Right ventricle myocardium superior (tissue), 1 donor: ENCODE results near the gene CAMTA1. TPM values are rescaled to one million over a fixed set of nuclear protein-coding genes. Genes with fewer than 3 reads are reported as not detected.
A peak's percentile ranks its signal among the peaks of the same experiment; 100 is the strongest.

Source experiments
- ATAC-seq: fragments of 200-7000 bp; cut with Tn5 transposase; one replicate; pipeline ENCODE4 v1.9.1; 2020; ENCODE audit warnings: mild to moderate bottlenecking; ENCODE audit not compliant: poor library complexity
- DNase-seq: peaks from one replicate; pipeline ENCODE4 v3.0.0-alpha.2; 2020
- intact Hi-C: fragments of 100-400 bp; cut with DNase I; formaldehyde crosslinking; loops from one replicate; pipeline ENCODE4 v1.11.2; 2022
- total RNA-seq: library from RNA; stranded (reverse); fragmentation: NEBNext Ultra II Directional; extraction: Animal tissue kit (Norgen Biotek cat#: 25700); gene quantifications from one replicate; pipeline ENCODE4 v1.2.1, GENCODE V29; 2021
- donor health status: DM: no; HTN: yes; CAD: no; lungs with severe emphysema.

Gene CAMTA1
- total RNA-seq, 1 donor from 2014 or later, result 153 TPM

GRCh38 chr1:7050751-7051665 lies 265.8 kb downstream of the CAMTA1 start:
- no peak for ATAC-seq
- intact Hi-C loops, result no loop called here
- DNase-seq, result no peak

- no peak for DNase-seq
- no peak for ATAC-seq
- intact Hi-C loops, result no loop called here
These were observed 267.4 kb downstream of the CAMTA1 start for GRCh38 chr1:7052701-7053100.

- intact Hi-C loops, result no loop called here
- ATAC-seq, result no peak
- no peak for DNase-seq
These were observed 275.5 kb downstream of the CAMTA1 start for GRCh38 chr1:7060745-7061144.

GRCh38 chr1:7062346-7063061 lies 277.2 kb downstream of the CAMTA1 start:
- no peak for ATAC-seq
- DNase-seq, result no peak
- intact Hi-C loops, result no loop called here

- intact Hi-C loops, result no loop called here
- ATAC-seq (no peak), DNase-seq (no peak)
These were observed 278.7 kb downstream of the CAMTA1 start for GRCh38 chr1:7063981-7064380.

- intact Hi-C loops, result loop anchor here (5.0 kb wide), 1 partner anchor 346 kb away; no protein-coding TSS in a partner anchor
- no peak for DNase-seq
- no peak for ATAC-seq
These were observed 283.3 kb downstream of the CAMTA1 start for GRCh38 chr1:7068552-7068951.

GRCh38 chr1:7069931-7070330 lies 284.7 kb downstream of the CAMTA1 start:
- DNase-seq, result no peak
- intact Hi-C loops, result loop anchor here (5.0 to 10.0 kb wide), 4 partner anchors 73 to 348 kb away; no protein-coding TSS in a partner anchor
- ATAC-seq, result peak; percentile 48

- DNase-seq (peak; percentile 52), ATAC-seq (peak; percentile 91)
- intact Hi-C loops, result loop anchor here (5.0 to 10.0 kb wide), 3 partner anchors 73 to 278 kb away; no protein-coding TSS in a partner anchor
These were observed 285.3 kb downstream of the CAMTA1 start for GRCh38 chr1:7070389-7071029.

- intact Hi-C loops, result loop anchor here (10.0 kb wide), 1 partner anchor 129 kb away; no protein-coding TSS in a partner anchor
- ATAC-seq (no peak), DNase-seq (no peak)
These were observed 290.9 kb downstream of the CAMTA1 start for GRCh38 chr1:7076117-7076516.

- intact Hi-C loops, result loop anchor here (10.0 kb wide), 1 partner anchor 128 kb away; no protein-coding TSS in a partner anchor
- DNase-seq, result no peak
- ATAC-seq, result no peak
These were observed 291.3 kb downstream of the CAMTA1 start for GRCh38 chr1:7076572-7076971.

- intact Hi-C loops, result loop anchor here (10.0 kb wide), 1 partner anchor 128 kb away; no protein-coding TSS in a partner anchor
- no peak for ATAC-seq
- no peak for DNase-seq
These were observed 291.9 kb downstream of the CAMTA1 start for GRCh38 chr1:7077136-7077535.

- no peak for DNase-seq
- no peak for ATAC-seq
- intact Hi-C loops, result loop anchor here (10.0 kb wide), 1 partner anchor 127 kb away; no protein-coding TSS in a partner anchor
These were observed 292.7 kb downstream of the CAMTA1 start for GRCh38 chr1:7077970-7078369.

- intact Hi-C loops, result loop anchor here (10.0 kb wide), 1 partner anchor 125 kb away; no protein-coding TSS in a partner anchor
- DNase-seq, result no peak
- no peak for ATAC-seq
These were observed 294.4 kb downstream of the CAMTA1 start for GRCh38 chr1:7079637-7080036.

GRCh38 chr1:7084232-7084894 lies 299.1 kb downstream of the CAMTA1 start:
- intact Hi-C loops, result no loop called here
- ATAC-seq (no peak), DNase-seq (no peak)

- DNase-seq, result no peak
- intact Hi-C loops, result no loop called here
- ATAC-seq, result no peak
These were observed 300.3 kb downstream of the CAMTA1 start for GRCh38 chr1:7085521-7085920.

GRCh38 chr1:7086106-7086505 lies 300.9 kb downstream of the CAMTA1 start:
- DNase-seq, result no peak
- intact Hi-C loops, result no loop called here
- no peak for ATAC-seq

GRCh38 chr1:7087888-7088287 lies 302.6 kb downstream of the CAMTA1 start:
- intact Hi-C loops, result no loop called here
- DNase-seq (no peak), ATAC-seq (no peak)

- intact Hi-C loops, result no loop called here
- ATAC-seq, result no peak
- no peak for DNase-seq
These were observed 304.2 kb downstream of the CAMTA1 start for GRCh38 chr1:7089497-7089896.
